ENCODE measurements around the gene HNRNPUL1.

The HNRNPUL1 gene

DNA sequence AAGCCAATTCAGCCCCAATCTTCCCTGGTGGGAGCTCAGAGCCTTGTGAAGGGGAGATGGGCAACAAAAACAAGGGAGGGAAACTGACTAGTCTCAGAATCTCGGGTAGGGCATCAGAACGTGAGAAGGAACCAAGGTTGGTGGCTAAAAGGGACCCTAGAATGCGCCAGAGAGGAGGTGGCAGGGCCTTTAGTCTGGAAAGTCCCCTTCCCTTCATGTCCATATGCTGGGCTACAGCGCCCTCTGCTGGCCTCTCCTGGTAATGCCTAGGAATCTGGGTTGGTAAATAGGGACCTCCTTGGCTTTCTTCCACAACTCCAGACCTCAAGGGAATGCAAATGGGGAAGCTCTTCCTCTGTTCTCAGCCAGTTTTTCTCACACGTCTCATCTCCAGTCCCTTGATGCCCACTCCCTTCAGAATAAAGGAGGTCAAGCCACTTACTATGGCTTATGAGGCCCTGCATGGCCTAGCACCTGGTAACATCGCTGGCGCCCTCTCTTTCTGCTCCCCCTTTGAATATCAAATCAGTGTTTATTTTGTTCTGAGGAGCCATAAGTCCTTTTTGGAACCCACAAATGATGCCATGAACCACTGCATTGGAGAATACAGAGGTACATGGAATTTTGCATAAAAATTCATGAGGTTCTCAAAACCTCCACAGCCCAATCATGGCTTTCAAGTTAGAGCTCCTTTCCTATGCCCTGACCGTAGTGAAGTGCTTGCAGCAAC, 44.4 kb downstream of the HNRNPUL1 start:
- DNase-seq (ENCODE audit: low read depth): peak; percentile 98

DNA sequence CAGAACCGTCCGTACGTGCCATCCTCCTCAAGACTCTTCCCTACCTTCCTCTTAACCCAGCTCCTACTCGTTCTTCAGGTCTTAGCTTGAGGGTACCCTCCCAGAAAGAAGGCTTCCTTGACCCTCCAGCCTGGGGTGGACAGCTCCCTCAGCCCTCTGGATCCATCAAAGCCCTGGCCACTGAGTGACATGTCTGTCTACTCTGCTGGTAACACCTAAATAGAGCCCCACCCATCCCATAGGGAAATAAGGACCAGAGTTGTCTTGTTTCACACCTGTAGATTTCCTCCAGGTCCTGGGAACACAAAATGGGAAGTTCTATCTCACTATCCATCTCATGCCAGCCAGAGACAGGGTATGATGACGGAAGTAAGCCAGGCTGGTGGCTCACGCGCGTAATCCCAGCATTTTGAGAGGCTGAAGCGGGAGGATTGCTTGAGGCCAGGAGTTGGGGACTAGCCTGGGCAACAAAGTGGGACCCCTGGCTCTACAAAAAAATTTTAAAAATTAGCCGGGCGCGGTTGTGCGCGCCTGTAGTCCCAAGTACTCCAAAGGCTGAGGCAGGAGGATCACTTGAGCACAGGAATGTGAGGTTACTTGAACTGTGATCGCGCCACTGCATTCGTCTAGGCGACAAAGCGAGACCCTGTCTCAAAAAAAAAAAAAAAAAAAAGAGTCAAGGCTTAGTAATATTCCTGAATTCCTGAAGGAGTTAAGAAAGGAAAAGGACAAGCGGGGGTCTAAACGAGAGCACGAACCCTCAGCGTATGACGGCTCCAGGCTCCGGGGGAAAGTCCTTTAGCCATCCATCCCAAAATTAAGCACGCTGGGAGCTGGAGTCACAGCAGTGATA, 45.2 kb downstream of the HNRNPUL1 start:
- no peak for DNase-seq (ENCODE audit: low read depth)

- DNase-seq (ENCODE audit: low read depth): peak; percentile 84
Observed at GRCh38 chr19:41310033-41310831, 46.1 kb downstream of the HNRNPUL1 start, which contains the start of gene CCDC97. Gene CCDC97, plus strand, starts transcription at chr19:41310172. Its CDS starts 139 bp downstream, at chr19:41310311.

DNA sequence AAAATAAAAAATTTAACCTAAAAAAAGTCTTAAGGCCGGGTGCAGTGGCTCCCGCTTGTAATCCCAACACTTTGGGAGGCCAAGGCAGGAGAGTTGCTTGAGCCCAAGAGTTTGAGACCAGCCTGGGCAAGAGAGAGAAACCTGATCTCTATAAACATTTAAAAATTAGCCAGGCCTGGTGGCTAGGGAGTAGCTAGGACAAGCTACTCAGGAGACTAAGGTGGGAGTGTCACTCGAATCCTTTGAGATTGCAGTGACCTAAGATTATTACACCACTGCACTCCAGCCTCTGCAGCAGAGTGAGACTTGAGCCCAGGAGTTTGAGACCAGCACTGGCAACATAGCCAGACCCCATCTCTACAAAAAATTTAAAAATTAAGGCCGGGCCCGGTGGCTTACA, 46.9 kb downstream of the HNRNPUL1 start:
- DNase-seq (ENCODE audit: low read depth): no peak

DNA sequence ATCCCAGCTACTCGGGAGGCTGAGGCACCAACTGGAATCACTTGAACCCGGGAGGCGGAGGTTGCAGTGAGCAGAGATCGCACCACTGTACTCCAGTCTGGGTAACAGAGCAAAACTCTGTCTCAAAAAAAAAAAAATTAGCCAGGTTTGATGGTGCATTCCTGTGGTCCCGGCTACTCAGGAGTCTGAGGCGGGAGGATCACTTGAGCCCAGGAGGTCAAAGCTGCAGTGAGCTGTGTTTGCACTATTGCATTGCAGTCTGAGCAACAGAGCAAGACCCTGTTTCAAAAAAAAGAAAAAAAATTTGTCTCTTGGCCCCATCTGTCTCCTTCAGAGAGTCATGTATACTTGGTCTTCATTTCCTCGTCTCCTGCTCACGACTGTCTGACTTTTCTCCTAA, 47.4 kb downstream of the HNRNPUL1 start:
- no peak for DNase-seq (ENCODE audit: low read depth)

- DNase-seq (ENCODE audit: low read depth): no peak
Observed at GRCh38 chr19:41316306-41316920, 52.2 kb downstream of the HNRNPUL1 start.

DNA sequence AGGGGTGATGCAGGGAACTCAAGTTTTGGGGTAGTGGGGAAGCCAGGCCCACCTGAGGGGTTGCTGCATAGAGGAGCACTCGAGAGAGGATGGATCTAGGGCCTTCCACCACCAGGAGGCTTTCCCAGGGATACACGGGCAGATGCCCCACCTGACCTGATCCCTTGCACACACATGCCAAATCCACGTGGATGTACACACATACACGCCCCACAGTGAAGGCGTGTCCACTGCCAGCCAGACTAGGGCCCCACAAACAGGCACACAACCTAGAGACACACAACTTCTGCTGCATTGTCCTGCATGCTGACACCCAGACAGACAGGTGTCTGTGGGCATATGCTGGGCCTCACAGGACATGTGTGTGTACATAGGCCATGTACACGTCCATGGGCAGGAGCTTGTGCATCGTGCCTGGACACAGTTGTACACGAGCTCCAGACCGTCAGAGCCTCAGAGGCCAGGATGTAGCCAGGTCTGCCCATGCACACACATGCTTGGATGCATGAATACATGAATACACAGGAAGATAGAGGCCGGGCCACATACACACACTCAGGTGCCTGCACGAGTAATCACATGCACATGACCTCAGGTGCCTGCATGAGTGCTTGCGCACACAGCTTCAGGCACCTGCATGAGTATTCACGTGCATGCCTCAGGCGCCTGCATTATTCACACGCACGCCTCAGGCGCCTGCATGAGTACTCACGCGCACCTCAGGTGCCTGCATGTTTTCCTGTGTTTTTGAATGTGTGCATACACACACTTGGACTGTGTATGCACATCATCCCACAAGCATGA, 54.7 kb downstream of the HNRNPUL1 start:
- no peak for DNase-seq (ENCODE audit: low read depth)

DNA sequence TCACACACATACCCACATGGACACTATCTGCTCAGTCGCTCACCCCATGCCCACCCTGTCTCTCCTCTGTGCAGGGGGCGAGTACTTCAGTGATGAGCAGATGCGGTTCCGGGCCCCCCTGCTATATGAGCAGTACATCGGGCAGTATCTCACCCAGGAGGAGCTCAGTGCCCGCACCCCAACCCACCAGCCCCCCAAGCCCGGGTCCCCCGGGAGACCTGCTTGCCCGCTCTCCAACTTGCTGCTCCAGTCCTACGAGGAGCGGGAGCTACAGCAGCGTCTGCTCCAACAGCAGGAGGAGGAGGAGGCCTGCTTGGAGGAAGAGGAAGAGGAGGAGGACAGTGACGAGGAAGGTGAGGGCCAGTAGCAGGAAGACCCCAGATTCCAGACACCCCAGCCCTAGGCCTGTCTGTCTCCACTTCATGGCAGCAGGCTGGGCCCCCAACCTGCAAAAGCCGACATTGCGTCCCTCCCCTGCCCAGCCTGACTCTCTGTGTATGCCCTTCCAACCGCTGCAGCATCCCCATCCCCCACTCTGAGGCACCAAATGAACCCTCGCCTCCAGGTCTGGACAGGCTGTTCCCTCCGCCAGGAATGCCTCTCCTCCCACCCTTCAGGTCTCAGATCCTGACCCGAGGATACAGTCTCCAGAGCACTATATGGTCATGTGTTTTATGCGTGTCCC, 55.5 kb downstream of the HNRNPUL1 start:
- DNase-seq (ENCODE audit: low read depth): no peak

DNA sequence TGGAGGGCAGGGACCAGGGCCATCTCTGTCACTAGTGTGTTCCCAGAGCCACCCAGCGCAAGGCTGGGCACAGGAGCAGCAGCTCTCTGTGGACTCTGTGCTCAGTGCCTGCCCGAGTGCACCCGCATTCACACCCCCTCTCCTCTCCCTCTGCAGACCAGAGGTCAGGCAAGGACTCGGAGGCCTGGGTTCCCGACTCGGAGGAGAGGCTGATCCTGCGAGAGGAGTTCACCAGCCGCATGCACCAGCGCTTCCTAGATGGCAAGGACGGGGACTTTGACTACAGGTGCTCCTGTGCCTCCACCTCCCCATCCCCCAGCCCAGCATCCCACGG, 56.0 kb downstream of the HNRNPUL1 start:
- no peak for DNase-seq (ENCODE audit: low read depth)

GRCh38 chr19:41320568-41320967, 56.4 kb downstream of the HNRNPUL1 start:
- DNase-seq (ENCODE audit: low read depth): no peak

GRCh38 chr19:41321204-41321599, 57.0 kb downstream of the HNRNPUL1 start:
- no peak for DNase-seq (ENCODE audit: low read depth)

DNA sequence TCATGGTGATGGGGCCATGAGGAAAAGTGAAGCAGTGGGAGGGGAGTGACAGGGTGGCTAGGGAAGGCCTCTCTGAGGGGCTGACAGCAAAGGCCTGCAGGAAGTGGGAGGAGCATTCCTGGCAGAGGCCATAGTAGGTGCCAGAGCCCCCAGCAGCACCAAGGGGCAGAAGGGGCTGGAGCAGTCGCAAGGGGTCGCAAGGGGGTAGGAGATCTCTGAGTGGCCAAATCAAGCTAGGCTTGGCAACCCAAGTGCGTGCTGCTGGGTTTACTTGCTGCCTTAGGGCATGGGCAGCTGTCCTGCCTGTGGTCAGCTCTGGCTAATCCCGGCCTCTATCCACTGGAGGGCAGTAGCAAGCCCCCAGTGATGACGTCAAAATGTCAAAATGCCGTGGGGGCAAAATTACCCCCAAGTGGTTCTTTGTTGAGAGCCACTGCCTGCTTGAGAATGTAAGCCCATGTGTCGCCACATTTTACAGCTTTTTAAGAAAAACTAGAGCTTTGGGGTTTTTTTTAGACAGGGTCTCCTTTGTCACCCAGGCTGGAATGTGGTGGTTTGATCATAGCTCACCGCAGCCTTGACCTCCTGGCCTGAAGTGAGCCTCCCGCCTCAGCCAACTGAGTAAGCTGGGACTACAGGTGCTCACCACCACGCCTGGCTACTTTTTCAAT, 57.6 kb downstream of the HNRNPUL1 start:
- DNase-seq (ENCODE audit: low read depth): no peak

GRCh38 chr19:41322451-41322850, 58.3 kb downstream of the HNRNPUL1 start:
- no peak for DNase-seq (ENCODE audit: low read depth)

DNA sequence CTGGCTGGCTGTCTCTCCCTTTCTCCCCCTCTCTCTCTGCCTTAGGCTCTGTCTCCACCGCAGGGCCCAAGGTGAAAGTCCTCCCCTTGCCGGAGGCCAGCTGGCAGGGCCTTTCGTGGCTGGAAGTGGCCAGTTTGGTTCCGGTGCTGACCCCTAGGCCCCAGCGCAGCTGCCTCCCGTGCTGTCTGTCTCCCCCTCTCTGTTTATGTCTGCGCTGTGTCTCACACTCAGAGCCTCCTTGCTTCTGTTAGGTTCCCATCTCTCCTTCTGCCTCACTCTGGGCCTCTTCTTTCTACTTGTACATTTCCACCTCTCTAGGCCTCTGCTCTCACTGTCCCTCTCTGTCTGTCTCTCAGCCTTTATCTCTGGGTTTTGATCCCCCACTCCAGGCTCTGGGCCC, 58.9 kb downstream of the HNRNPUL1 start:
- DNase-seq (ENCODE audit: low read depth): no peak

- no peak for DNase-seq (ENCODE audit: low read depth)
Observed at GRCh38 chr19:41323430-41324125, 59.4 kb downstream of the HNRNPUL1 start.

DNA sequence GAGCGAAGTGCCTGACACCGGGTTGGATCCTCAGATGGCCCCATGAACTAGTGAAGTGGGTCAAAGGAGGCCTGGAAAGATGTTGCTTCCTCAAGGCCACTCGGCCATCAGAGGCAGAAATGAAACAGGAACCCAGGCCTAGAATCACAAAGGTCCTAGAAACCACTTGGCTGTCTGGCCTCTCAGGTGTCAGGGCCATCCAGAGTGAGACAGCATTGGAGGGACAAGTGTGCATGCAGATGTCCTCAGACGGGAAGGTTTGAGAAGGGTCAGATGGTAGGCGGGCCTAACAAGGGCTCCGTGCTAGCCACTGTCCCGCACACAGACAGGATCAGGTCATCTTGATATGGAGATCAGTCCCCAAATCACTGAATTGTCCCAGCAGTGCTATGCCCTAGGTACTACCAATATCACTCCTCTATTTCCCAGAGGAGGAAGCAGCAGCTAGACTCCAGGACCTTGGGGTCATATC, 60.1 kb downstream of the HNRNPUL1 start:
- no peak for DNase-seq (ENCODE audit: low read depth)

DNA sequence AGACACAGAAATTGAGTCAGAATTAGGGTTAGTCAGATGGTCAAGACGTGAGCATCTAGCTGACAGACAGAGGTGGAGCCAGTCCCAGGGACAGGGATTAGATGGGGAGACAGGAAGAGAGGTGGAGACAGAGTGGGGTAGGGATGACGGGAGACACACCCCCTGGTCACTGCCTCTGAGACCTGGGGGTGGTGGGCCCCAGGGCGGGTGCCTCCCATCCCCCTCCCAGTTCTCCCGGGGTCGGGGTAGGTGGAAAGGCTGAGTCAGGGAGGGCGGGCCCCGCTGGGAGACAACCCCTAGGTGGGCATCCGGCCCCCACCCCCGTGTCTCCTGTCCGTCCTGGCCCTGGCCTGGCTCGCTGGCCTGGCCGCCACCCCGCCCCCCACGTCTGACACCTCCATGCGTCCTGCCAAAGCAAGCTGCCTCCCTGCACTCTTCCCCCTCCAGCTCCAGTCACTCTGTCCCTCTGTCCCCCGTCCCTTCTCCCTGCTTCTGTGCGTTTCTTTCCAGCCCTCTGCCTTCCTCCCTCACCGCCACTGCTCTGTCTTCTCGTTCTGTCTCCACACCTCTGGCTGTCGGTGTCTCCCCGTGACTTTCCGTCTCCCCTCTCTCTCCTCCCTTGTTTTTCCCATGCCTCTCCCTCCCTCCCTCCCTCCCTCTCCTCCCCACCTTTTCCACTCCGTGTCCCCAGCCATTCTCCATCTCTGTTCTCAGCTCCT, 60.9 kb downstream of the HNRNPUL1 start:
- no peak for DNase-seq (ENCODE audit: low read depth)

GRCh38 chr19:41325640-41325946, 61.4 kb downstream of the HNRNPUL1 start:
- DNase-seq (ENCODE audit: low read depth): no peak
